ENCODE data around the gene RPS6KC1.

GRCh38 chr1:213107613-213108012, 56.6 kb downstream of the RPS6KC1 start:
- TF ChIP-seq EZH2 (IDR thresholded peaks at IDR 0.05; ENCODE audit: borderline replicate concordance, low read length) (no peak), CTCF (conservative IDR thresholded peaks at IDR 0.05 in 1 of 2, IDR thresholded peaks at IDR 0.05 in 1 of 2; ENCODE audit: extremely low read depth in 1 of 2, insufficient read depth in 1 of 2, low read depth in 1 of 2, low read length in 2 of 2) (no peak)

Data from mammary epithelial cell (primary cell).